A673 (cell line): ENCODE results near the gene LRP1B.

Experiments
- EZH2 ChIP-seq: fragments of 200-600 bp; sonication (generic); IDR thresholded peaks from 2 replicates; pipeline ENCODE4 v1.6.1; 2017; ENCODE audit warnings: borderline replicate concordance, low read depth, mild to moderate bottlenecking, mixed read lengths, antibody characterized with exemption, low read length; ENCODE audit not compliant: poor library complexity, severe bottlenecking
- TF ChIP-seq, protein P1 (sequence below): fragments of 300-800, 200-600 bp; sonication (generic); conservative IDR thresholded peaks from 2 replicates; pipeline ENCODE4 v1.5.1; 2017; ENCODE audit warnings: low read depth, mild to moderate bottlenecking, antibody characterized with exemption, low read length, moderate library complexity, mixed read lengths

DNA sequence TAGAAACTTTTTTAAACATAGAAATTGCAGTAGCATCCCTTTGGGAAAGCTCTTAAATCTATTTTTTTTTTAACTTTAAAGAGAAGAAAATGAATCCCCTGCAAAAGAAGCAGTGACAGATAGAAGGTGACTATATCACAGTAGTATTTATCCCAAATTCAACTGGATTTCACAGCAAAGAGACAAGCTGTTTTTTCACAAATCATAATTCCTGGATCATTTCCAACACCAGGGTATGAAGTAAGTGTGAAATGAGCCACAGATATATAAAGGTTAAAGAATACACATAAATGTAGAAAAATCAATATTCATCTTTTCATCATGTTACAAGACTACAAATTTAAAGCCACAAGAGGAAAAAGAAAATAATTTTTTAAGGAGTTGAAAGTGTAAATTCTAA, 1945.7 kb downstream of the LRP1B start:
- TF ChIP-seq, protein P1, sequence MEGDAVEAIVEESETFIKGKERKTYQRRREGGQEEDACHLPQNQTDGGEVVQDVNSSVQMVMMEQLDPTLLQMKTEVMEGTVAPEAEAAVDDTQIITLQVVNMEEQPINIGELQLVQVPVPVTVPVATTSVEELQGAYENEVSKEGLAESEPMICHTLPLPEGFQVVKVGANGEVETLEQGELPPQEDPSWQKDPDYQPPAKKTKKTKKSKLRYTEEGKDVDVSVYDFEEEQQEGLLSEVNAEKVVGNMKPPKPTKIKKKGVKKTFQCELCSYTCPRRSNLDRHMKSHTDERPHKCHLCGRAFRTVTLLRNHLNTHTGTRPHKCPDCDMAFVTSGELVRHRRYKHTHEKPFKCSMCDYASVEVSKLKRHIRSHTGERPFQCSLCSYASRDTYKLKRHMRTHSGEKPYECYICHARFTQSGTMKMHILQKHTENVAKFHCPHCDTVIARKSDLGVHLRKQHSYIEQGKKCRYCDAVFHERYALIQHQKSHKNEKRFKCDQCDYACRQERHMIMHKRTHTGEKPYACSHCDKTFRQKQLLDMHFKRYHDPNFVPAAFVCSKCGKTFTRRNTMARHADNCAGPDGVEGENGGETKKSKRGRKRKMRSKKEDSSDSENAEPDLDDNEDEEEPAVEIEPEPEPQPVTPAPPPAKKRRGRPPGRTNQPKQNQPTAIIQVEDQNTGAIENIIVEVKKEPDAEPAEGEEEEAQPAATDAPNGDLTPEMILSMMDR, result no peak
- no peak for TF ChIP-seq EZH2
